Panc1 (cell line): ENCODE data around the gene SERINC3. TPM values are rescaled to one million over a fixed set of nuclear protein-coding genes. Genes with fewer than 3 reads are reported as not detected.

Experiments used
- ATAC-seq: fragments of 200-7000 bp; cut with Tn5 transposase; 2 replicates; pipeline ENCODE4 v1.9.1; 2020; ENCODE audit warnings: mild to moderate bottlenecking, moderate library complexity
- BruUV-seq: library from RNA; stranded (reverse); fragments of 400-500 nt; replicated peaks from 2 replicates; lab custom pipeline; 2021; lab: Mats Ljungman, UMichigan
- CTCF ChIA-PET: fragments of 300-600 bp; sonication (Branson Sonifier 250); formaldehyde crosslinking; loops from one replicate; lab custom pipeline; 2022; ENCODE audit warnings: antibody characterized with exemption; lab: Charles Lee
- POLR2A ChIA-PET: fragments of 300-600 bp; sonication (Branson Sonifier 250); formaldehyde crosslinking; loops from one replicate; lab custom pipeline; 2022; ENCODE audit warnings: antibody characterized with exemption; lab: Charles Lee
- DNase-seq: peaks from one replicate; pipeline ENCODE4 v3.0.0-alpha.2; 2010; ENCODE audit warnings: low read depth, low spot score
- H3K27ac ChIP-seq: 2 replicates; pipeline ENCODE4 v1.5.1; 2011; ENCODE audit warnings: mild to moderate bottlenecking, low read length, inconsistent platforms
- H3K27me3 ChIP-seq: fragments of 200-500 bp; sonication (Bioruptor generic); 2 replicates; pipeline ENCODE4 v1.6.0; 2014; ENCODE audit warnings: low read length, inconsistent platforms; ENCODE audit not compliant: control insufficient read depth, insufficient read depth
- H3K36me3 ChIP-seq: fragments of 200-500 bp; sonication (Bioruptor generic); 2 replicates; pipeline ENCODE4 v1.5.1; 2014; ENCODE audit warnings: inconsistent platforms, mild to moderate bottlenecking, low read length, moderate library complexity; ENCODE audit not compliant: control insufficient read depth, insufficient read depth
- H3K4me1 ChIP-seq: 2 replicates; pipeline ENCODE4 v1.5.1; 2011; ENCODE audit warnings: inconsistent platforms, mild to moderate bottlenecking, low read length, moderate library complexity; ENCODE audit not compliant: control insufficient read depth, insufficient read depth
- H3K4me3 ChIP-seq, 2 experiments: 2 replicates each; pipeline ENCODE4 v1.5.1; 2011 to 2012; ENCODE audit warnings: low read depth in 2 of 2, low read length in 2 of 2, mild to moderate bottlenecking in 2 of 2, inconsistent platforms in 1 of 2, moderate library complexity in 1 of 2
- H3K9me3 ChIP-seq: fragments of 200-500 bp; sonication (Bioruptor generic); 2 replicates; pipeline ENCODE4 v1.5.1; 2014; ENCODE audit warnings: low read depth, mild to moderate bottlenecking, inconsistent platforms, low read length, moderate library complexity; ENCODE audit not compliant: control insufficient read depth, insufficient read depth
- POLR2AphosphoS5 ChIP-seq: IDR thresholded peaks from 2 replicates; pipeline ENCODE4 v1.6.1; 2012; ENCODE audit warnings: mild to moderate bottlenecking, low read depth, low read length, moderate library complexity
- SIN3A ChIP-seq: IDR thresholded peaks from 2 replicates; pipeline ENCODE4 v1.6.1; 2012; ENCODE audit warnings: low read depth, mild to moderate bottlenecking, low read length, moderate library complexity, borderline replicate concordance; ENCODE audit not compliant: insufficient read depth
- TCF7L2 ChIP-seq: IDR thresholded peaks from 2 replicates; pipeline ENCODE4 v1.6.1; 2011; ENCODE audit warnings: mild to moderate bottlenecking, low read depth, low read length, inconsistent platforms
- in situ Hi-C: cut with HindIII; loops from 2 replicates; pipeline ENCODE4 v1.10.0; 2016; ENCODE audit warnings: low sequenced_read_pairs, low pct_unique_long_range_greater_than_20kb
- intact Hi-C: fragments of 100-400 bp; cut with micrococcal nuclease; formaldehyde crosslinking; loops from one replicate; pipeline ENCODE4 v1.10.0; 2022; ENCODE audit not compliant: unreplicated experiment
- total RNA-seq: library from RNA; stranded (reverse); gene quantifications from one replicate; pipeline ENCODE4 v1.2.1, GENCODE V29; 2021; ENCODE audit not compliant: unreplicated experiment
- TF ChIP-seq, protein P1 (sequence below): fragments of 450-650 bp; IDR thresholded peaks from 2 replicates; pipeline ENCODE4 v1.5.1; 2017; ENCODE audit warnings: mild to moderate bottlenecking
- TF ChIP-seq, protein P2 (sequence below), 2 experiments: IDR thresholded peaks; 2 replicates each; pipeline ENCODE4 v1.6.1; 2011 to 2012; ENCODE audit warnings: low read depth in 2 of 2, control low read depth in 1 of 2, low read length in 1 of 2, mild to moderate bottlenecking in 1 of 2, moderate library complexity in 1 of 2; ENCODE audit not compliant: insufficient read depth in 1 of 2

The SERINC3 gene
- total RNA-seq, 1 experiment from 2014 or later: 76.4 TPM

DNA sequence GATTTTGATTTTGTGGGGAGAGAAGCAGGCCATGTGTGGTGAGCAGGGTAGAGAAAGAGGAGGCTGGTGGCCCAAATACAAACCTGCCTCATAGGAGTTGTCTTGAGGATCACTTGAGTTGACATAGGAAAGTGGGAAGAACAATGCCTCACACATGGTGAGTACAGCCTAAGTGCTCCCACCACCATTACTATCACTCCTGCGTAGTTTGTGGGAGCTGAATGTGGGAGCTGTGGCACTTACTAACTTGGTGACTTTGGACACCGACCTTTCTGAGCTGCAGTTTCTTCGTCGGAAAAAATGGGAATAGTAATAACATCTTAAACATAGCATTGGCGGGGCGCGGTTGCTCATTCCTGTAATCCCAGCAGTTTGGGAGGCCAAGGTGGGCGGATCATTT lies 25.5 kb upstream of the SERINC3 start:
- DNase-seq (no peak), ATAC-seq (no peak)
- BruUV-seq: no TSS peak
- in situ Hi-C loops: no loop called here
- TF ChIP-seq POLR2AphosphoS5 (no peak), SIN3A (no peak), TCF7L2 (no peak)
- TF ChIP-seq, protein P1, sequence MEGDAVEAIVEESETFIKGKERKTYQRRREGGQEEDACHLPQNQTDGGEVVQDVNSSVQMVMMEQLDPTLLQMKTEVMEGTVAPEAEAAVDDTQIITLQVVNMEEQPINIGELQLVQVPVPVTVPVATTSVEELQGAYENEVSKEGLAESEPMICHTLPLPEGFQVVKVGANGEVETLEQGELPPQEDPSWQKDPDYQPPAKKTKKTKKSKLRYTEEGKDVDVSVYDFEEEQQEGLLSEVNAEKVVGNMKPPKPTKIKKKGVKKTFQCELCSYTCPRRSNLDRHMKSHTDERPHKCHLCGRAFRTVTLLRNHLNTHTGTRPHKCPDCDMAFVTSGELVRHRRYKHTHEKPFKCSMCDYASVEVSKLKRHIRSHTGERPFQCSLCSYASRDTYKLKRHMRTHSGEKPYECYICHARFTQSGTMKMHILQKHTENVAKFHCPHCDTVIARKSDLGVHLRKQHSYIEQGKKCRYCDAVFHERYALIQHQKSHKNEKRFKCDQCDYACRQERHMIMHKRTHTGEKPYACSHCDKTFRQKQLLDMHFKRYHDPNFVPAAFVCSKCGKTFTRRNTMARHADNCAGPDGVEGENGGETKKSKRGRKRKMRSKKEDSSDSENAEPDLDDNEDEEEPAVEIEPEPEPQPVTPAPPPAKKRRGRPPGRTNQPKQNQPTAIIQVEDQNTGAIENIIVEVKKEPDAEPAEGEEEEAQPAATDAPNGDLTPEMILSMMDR: no peak
- TF ChIP-seq, protein P2, sequence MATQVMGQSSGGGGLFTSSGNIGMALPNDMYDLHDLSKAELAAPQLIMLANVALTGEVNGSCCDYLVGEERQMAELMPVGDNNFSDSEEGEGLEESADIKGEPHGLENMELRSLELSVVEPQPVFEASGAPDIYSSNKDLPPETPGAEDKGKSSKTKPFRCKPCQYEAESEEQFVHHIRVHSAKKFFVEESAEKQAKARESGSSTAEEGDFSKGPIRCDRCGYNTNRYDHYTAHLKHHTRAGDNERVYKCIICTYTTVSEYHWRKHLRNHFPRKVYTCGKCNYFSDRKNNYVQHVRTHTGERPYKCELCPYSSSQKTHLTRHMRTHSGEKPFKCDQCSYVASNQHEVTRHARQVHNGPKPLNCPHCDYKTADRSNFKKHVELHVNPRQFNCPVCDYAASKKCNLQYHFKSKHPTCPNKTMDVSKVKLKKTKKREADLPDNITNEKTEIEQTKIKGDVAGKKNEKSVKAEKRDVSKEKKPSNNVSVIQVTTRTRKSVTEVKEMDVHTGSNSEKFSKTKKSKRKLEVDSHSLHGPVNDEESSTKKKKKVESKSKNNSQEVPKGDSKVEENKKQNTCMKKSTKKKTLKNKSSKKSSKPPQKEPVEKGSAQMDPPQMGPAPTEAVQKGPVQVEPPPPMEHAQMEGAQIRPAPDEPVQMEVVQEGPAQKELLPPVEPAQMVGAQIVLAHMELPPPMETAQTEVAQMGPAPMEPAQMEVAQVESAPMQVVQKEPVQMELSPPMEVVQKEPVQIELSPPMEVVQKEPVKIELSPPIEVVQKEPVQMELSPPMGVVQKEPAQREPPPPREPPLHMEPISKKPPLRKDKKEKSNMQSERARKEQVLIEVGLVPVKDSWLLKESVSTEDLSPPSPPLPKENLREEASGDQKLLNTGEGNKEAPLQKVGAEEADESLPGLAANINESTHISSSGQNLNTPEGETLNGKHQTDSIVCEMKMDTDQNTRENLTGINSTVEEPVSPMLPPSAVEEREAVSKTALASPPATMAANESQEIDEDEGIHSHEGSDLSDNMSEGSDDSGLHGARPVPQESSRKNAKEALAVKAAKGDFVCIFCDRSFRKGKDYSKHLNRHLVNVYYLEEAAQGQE (IDR thresholded peaks at IDR 0.05; ENCODE audit: insufficient read depth in 1 of 2, low read depth in 2 of 2, low read length in 1 of 2): no peak
- ChIA-PET CTCF (interaction anchor here (0.6 kb wide), 1 partner anchor 49 kb away, joined by 3 read pairs; no protein-coding TSS in a partner anchor), POLR2A (no interaction called here)
- intact Hi-C loops: no loop called here
- Histone ChIP-seq H3K9me3 (no peaks in the 10 kb centered on the region), H3K4me1 (peaks cover 32% of the 10 kb centered on the region), H3K36me3 (no peaks in the 10 kb centered on the region), H3K27ac (no peak overlapping the region), H3K27me3 (no peaks in the 10 kb centered on the region), H3K4me3 (no peak overlapping the region)

DNA sequence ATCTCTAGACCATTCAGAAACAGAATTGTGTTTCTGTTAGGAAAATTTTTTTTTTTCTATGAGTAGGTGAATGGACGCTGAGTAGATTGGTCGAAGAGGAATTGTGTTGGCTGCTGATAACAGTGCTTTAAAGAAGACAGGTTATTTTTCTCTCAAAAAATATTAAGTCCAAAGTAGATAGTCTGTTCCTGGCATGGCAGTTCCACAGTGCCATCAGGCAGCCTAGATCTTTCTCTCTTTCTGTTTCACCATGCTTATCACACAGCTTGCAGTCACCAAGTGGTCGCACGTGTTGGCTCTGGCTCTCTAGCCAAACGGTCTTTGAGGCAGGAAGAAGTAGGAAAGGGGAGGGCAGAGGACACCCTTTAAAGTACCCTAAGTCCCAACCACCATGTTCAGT lies 22.4 kb upstream of the SERINC3 start:
- Histone ChIP-seq H3K4me1 (peaks cover 28% of the 10 kb centered on the region), H3K27ac (peak overlapping the region; percentile 20; the same call in 1 of the 2 replicates), H3K9me3 (no peaks in the 10 kb centered on the region), H3K4me3 (no peak overlapping the region), H3K27me3 (no peaks in the 10 kb centered on the region), H3K36me3 (no peaks in the 10 kb centered on the region)
- TF ChIP-seq SIN3A (no peak), POLR2AphosphoS5 (no peak), TCF7L2 (no peak)
- TF ChIP-seq, protein P2 (IDR thresholded peaks at IDR 0.05; ENCODE audit: insufficient read depth in 1 of 2, low read depth in 2 of 2, low read length in 1 of 2): no peak
- TF ChIP-seq, protein P1: no peak
- no peak for DNase-seq
- no peak for ATAC-seq
- CTCF ChIA-PET: no interaction called here
- no TSS peak for BruUV-seq
- intact Hi-C loops: no loop called here
- in situ Hi-C loops: no loop called here
- POLR2A ChIA-PET: no interaction called here
